NCI-H1417 (cell line): ENCODE data around the gene CZIB.
A peak's percentile ranks its signal among the peaks of the same experiment; 100 is the strongest.
"Not testable (repeated sequence)": the region's sequence is repeated elsewhere in the genome, so short reads cannot be mapped to it uniquely, and the experiment has no call there.

Experiments used
- DNase-seq, 3 experiments: peaks; one replicate each; lab custom pipeline; 2025; lab: John Stamatoyannopoulos, UW

CZIB gene

DNA sequence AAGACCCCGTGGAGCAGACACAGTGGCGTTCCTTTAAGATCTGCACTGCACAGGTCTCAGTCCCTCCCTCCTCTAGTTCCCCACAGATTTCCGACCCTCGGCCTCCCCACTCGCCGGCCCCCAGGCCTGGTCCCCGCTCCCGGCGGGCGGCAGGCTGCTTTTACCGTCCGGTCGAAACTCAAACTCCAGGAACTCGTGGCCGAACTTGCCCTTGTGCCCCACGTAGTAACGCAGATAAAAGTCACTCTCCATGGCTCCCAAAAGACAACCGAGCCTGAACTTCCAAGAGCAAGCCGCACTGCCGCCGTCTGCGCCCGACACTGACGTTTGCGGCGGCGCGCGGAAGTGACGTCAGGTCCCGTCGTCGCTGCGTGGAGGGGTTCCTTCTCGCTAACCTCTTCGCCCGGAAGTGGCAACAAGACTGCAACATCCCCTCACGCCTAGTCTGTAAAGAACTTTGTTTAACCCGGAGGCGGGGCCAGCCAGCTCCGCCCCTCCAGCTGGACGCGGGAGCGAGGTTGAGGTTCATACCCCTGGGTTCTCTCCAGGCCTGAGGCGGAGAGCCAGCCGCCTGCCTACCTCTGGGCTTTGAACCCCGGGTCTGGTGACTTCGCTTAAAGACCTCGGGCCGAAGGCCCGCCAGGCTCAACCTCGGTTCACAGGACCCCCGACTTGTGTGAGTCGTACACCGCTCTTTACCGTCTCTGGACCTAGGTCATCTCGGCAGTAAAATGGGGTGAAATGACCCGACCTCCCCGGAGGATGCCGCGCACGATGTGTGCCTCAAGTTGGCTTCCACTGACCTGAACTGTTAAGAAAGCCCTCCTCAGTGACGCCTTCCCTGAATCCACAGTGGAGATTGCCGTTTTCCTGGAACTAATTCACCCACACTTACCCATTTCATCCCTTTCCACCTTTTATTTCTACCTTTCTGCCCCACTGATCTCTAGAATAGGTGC is 18.0 kb upstream of the CZIB start, which contains the start of gene MAGOH:
Gene MAGOH, minus strand, starts transcription at position 322 of the 959 bp plus-strand sequence. Its CDS starts 70 bp downstream, at position 252.
- peak; percentile 90 to 96 (median 92) for DNase-seq

DNA sequence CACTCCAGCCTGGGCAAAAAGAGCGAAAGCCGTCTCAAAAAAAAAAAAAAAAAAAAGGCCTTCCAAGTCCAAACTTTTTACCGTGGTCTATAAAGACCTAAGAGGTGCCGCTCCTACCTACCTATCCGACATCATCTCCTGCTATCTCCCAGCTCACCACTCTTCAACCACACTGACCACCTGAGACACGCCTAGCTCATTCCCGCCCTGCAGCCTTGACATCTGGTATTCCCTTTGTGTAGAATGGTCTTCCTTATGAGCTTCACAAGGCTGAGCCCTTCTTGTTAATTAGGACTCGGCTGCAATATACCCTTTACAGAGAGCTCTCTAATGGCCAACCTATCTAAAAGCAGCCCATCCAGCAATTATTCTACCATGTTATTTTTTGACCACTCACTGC is 17.2 kb upstream of the CZIB start:
- no peak for DNase-seq

DNA sequence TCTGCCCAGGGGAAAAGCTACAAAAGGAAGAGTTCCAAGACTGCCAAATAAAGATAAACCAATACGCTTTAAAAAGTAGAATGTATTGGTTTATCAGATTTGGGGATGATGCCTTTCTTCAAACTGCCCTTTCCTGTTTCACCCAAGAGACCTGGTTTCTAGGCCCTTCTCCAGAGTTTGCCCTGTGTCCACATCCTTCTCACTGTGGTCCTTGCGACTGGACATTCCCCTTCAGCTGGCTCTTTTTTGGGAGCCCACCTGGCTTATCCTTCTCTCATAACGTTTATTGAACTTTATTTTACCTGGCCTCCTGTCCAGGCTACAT is 490 bp upstream of the CZIB start:
- DNase-seq: no peak

DNA sequence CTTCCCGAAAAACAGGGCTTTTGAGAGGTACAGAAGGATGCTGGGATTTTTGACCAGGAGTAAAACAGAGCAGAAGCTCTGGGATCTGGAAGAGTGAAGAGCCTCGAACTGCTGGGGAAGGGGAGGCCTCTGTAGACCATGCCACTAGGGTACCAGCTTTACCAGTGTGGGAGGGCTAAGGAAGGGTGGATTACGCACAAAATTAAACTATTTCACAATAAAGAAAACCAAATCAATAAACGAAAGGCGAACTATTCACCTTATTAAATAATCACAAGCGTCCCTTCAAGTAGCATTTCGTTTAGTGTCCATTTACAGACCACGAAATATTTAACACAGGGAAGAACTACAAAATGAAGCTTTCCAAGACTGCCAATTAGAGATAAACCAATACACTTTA is 723 bp downstream of the CZIB start:
- DNase-seq: no peak

DNA sequence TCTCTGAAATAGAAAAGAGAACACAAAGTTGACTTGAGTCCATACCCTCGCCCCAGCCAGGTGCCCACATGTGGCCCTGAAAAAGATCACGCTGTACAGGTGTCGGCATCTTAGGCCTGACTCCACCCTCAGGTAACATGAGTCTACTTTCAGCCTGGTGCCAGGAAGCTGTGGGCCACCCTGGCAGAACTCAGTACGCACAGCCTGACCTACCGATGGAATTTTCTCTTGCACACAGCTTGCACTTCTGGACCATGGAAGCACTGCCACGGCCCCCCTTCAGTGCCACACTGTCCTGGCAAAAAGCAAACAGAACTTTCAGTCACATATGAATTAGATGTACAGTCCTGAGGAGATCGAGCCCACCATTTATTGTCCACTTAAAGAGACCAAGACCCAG is 2.2 kb downstream of the CZIB start:
- no peak for DNase-seq

DNA sequence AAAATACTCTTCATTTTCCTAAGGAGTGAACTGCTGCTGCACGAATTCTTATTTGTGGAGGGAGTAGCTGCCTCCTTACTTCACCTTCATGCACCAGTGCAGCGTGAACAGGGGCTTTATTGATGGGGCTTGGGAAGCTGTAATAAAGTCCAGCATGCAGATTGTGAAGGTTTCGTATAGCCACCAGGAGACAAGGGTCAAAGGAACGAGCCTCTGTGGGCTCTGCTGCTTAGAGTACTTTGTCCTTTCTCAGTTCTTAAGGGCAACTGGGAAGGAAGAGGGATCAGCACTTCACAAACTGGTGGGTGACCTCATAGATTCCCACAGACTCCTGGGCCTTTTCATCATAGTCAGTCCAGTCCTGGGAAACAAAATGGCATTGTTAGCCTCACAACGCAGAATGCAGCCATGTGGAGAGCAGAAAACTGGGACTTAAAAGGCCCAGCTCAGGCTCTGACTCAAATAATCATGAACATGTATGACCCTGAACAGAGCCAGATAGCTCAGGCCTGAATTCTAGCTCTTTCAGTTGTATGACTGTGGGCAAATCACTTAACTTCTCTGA is 6.0 kb downstream of the CZIB start:
- no peak for DNase-seq

DNA sequence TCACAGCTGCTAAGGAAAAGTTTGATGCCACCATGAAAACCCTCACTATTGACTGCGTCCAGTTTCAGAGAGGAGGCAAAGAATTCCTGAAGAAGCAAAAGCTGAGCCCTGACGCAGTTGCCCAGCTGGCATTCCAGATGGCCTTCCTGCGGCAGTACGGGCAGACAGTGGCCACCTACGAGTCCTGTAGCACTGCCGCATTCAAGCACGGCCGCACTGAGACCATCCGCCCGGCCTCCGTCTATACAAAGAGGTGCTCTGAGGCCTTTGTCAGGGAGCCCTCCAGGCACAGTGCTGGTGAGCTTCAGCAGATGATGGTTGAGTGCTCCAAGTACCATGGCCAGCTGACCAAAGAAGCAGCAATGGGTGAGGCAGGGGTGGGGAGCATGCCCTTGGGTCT is 9.5 kb downstream of the CZIB start:
- no peak for DNase-seq

DNA sequence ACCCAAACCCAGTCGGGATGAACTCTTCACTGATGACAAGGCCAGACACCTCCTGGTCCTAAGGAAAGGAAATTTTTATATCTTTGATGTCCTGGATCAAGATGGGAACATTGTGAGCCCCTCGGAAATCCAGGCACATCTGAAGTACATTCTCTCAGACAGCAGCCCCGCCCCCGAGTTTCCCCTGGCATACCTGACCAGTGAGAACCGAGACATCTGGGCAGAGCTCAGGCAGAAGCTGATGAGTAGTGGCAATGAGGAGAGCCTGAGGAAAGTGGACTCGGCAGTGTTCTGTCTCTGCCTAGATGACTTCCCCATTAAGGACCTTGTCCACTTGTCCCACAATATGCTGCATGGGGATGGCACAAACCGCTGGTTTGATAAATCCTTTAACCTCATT is 10.1 kb downstream of the CZIB start:
- DNase-seq: no peak

DNA sequence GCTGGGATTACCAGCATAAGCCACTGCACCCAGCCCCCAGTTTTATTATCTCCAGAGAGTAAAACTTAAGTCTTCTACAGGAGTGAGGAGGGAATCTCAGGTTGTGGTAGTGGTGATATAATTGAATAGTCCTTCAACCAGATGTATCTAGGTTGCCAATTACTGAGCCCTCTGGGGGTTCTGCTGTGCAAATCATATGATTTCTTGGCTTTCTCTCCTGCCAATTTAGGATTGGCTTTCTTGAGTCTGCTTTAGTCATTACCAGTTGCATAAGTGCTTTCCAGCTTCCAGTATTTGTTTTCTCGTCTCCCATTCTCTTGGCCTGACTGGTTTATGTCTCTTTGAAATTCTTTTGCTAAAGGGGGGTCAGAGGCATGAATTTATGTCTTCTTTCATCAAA is 12.7 kb downstream of the CZIB start:
- no peak for DNase-seq

DNA sequence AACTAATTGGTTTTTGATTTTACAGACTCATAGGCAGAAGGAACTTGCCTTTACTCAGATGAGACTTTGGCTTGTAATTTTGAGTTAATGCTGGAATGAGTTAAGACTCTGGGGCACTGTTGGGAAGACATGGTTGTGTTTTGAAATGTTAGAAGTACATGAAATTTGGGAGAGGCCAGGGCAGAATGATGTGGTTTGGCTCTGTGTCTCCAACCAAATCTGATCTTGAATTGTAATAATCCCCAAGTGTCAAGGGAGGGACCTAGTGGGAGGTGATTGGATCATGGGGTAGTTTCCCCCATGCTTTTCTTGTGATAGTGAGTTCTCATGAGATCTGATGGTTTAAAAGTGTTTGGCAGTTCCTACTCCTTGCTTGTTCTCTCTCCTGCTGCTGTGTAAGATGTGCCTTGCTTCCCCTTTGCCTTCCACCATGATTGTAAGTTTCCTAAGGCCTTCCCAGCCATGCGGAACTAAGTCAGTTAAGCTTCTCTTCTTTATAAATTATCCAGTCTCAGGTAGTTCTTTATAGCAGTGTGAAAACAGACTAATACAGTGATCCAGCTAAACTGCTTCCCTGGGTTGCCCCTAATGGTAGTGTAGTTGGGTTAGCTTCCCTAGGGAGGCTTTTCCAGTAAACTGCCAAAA is 13.6 kb downstream of the CZIB start:
- DNase-seq: no peak

DNA sequence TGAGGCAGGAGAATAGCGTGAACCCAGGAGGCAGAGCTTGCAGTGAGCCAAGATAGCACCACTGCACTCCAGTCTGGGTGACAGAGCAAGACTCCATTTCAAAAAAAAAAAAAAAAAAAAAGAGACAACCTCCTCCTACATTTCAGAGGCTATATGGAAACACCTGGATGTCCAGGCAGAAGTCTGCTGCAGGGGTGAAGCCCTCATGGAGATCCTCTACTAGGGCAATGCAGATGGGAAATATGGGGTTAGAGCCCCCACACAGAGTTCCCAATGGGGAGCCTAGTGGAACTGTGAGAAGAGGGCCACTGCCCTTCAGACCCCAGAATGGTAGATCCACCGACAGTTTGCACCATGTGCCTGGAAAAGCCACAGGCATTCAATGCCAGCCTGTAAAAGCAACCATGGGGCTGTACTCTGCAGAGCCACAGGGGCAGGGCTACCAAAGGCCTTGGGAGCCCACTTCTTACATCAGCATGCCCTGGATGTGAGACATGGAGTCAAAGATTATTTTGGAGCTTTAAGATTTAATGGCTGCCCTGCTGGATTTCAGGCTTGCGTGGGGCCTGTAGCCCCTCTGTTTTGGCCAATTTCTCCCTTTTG is 14.2 kb downstream of the CZIB start:
- DNase-seq: peak in 1 of 3 experiments; percentile 4

DNA sequence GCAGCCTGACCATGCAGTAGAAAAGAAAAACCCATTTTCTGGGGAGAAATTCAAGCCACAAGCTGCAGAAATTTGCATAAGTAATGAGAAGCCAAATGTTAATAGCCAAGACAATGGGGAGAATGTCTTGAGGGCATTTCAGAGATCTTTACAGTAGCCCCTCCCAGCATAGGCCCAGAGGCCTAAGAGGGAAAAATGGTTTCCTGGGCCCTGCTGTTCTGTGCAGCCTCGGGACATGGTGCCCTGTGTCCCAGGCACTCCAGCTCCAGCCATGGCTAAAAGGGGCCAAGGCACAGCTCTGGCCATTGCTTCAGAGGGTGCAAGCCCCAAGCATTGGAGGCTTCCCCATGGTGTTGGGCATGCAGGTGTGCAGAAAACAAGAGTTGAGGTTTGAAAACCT is 14.9 kb downstream of the CZIB start:
- DNase-seq: not testable (repeated sequence)

DNA sequence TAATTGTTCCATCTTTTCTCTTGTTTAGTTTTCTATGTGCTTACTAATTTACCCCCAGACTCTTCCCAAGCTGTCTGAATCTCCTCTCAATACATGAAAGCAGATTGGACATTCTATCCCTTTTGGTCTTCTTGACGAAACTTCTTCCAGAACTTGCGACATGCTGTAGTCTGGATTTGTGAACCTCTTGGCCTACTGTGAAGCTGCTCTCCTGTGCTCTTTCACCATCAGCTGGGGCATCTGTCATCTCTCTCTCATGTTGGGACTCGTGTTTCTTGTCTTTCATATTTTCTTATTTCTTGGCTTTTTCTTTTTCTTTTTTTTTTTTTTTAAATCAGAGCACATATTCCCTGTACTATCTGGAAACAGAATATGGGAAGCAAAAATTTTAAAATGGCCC is 17.0 kb downstream of the CZIB start:
- DNase-seq: no peak

DNA sequence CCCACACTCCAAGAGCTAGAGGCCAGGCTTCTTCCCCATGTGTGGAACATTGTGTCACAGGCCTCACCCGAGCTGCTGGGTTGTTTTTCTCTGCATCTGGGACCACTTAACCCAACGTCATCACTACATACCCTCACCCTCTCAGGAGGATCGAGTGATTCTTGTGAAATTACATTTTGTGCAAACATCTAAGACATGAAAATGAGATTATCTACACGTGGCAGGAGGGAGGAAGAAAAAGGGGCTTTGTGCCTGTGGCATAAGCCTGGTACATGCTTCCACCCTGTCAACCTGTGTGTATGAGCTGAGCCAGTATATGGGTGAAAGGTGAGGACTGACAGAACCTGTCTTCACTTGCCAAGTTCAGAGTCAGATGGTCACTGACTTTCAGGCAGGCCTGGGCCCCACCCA is 22.2 kb downstream of the CZIB start:
- DNase-seq: no peak

DNA sequence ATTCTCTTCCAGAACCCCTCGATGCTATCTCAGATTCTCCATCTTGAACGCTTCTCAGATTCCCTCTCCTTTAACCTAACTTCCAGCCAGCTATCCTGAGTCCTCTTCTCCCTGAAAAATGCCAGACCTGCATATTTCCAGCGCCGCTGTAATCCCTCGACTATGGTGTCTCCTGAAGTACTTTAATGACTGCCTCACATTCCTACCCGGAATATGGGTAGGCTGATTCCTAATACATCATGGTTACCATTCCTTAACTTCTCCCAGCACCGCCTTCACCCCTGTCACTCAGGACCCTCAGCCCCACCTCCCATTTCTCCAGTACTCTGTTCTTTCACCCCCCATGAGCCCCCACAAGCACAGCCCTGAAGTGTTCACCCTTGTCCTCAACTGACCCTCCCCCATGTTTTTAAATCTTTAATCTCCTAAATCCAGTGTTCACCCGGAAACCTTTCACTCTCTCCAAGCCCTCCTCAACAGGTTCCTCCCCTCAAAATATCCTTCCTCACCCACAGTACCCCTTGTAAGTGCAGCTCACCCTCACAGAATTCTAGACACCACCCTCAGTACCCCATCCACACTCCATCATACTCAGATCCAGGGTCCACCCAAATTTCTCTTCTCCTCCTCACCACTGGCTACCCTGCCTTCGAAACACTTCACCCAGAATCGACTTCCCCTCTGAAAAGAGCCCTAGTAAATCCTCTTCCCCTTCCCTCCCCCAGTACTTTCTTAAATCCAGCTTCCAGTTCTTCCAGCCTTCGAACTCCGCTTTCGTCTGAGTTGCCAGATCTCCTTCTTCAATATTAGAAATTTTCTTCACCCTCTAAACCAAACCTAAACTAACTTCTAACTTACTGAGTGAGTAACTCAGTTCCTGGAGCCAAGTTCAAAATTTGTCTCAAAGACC is 22.9 kb downstream of the CZIB start:
- no peak for DNase-seq

DNA sequence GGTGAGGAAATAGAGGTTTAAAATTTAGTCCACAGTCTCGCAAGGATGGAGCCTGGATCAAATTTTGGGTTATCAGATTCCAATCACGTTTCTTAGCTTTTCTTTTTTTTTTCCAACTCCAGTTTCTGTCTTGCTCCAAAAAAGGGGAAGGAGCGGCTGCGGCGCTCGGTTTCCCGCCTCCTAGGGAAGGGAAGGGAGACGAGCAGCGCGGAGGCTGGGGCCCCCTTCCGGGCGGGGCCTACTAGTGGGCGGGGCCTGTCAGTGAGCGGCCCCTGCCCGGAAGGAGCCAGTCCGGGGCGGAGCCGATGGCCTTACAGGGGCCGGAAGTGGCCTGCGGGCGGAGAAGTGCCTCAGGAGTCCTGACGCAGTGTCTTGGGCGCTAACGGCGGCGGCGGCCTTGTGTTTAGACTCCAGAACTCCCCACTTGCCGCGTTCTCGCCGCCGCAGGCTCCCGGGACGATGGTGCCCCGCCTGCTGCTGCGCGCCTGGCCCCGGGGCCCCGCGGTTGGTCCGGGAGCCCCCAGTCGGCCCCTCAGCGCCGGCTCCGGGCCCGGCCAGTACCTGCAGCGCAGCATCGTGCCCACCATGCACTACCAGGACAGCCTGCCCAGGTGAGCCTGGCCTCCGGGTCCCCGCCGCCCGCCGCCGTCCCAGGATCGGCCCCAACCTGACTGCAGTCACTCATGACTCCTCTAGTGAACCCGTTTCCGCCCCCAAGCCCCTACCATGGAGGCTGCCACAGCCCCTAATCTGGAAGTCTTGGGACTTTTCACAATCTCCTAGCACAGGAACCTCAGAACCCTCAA is 23.7 kb downstream of the CZIB start, which contains the start of gene CPT2:
Gene CPT2, plus strand, starts transcription at position 340 of the 806 bp plus-strand sequence. Its CDS starts 120 bp downstream, at position 460.
- DNase-seq: peak; percentile 93 to 94 (median 93)

DNA sequence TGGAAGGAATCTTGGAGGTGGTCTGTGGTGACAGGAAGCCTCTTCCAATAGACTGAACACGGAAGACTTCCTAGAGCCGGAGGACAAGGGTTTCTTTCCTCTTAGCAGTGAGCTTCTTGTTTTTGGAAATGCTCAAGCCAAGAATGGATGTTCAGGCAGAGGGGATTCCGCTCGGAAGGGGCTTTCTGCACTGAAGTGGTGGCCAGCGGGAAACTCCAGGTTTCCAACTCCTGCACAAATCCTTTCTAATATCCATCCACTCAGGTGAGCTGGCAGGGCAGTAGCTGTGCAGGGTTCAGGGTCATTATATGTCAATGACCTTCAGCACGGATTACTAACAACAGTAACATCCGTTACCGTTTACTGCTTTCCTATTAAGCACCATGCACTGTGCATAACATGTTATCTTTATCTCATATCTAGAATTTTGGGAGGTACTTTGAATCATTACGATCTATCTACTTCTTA is 24.4 kb downstream of the CZIB start:
- peak in 1 of 3 experiments; percentile 28 for DNase-seq

DNA sequence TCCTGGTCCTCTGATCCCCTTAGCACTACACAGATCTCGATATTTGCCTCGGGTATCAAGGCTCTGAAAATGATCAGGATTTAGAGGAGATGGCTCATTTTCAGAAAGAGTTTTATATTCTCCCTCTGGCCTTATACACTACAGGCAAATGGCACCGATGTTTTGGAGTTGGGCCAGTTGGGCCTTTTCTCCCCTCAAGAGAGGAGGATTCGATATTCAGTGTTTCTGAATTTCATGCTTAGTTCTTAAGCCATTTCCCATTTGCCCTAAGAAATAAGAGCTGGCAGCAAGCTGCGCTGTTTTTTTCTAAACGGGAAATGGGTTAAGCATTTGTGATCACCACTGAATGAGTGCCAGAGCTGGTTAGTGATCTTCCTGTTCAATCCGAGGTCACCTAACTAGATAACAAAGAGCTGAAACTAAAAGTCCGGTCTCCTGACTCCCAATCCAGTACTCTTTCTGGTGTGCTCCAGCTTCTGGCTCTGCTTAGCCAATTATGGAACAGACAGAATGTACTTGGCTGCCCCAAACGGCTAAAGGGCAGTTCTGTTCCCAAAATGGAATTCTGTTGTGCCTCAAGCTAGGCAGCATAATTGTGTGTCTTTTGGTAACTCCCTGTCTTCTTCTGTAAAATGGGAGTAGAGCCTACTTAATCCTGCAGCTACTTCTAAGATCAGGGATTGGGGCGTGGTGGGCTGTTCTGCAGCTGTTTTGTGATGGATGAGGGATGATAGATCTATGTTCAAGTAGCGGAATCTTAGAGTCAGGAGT is 25.0 kb downstream of the CZIB start:
- DNase-seq: no peak

DNA sequence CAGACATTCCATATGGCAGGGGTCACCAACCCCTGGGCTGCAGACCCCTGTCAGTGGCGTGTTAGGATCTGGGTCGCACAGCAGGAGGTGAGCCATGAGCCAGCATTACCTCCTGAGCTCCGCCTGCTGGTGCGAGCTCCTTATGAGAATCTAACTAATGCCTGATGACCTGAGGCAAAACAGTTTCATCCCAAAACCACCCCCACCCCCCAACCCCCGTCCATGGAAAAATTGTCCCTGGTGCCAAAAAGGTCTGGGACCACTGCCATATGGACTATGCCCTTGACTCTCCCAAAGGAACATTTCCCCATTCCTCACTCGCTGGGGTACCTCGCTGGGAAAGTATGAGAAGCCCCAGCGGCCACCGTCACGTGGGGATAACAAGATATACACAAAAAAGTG is 30.2 kb downstream of the CZIB start:
- no peak for DNase-seq

DNA sequence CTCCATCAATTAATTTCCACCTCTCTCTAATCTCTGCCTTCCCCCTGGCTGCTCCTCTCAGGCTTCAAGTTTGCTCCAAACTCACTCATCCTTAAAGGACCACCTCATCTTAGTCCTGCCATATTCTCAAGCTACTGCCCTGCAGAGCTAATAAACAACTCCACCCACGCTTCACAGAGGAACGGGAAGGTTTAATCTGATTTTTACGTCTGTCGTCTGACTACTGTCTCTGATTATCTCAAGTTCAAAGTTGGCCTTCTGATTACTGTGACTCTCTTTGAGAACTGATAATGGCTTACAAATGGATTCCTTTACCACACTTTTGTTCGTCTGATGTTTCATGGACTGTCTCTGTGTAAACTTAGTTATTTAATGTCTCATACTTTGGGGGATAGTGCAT is 31.4 kb downstream of the CZIB start:
- no peak for DNase-seq
